PC-3 (cell line): Measurements from ENCODE around the gene REC8. TPM values are rescaled to one million over a fixed set of nuclear protein-coding genes. Genes with fewer than 3 reads are reported as not detected.
"Not testable (repeated sequence)": the region's sequence is repeated elsewhere in the genome, so short reads cannot be mapped to it uniquely, and the experiment has no call there.

ENCODE experiments used
- ATAC-seq: fragments of 200-7000 bp; cut with Tn5 transposase; 2 replicates; pipeline ENCODE4 v1.9.1; 2020; ENCODE audit warnings: mild to moderate bottlenecking, moderate library complexity
- BruUV-seq: library from RNA; stranded (reverse); fragments of 400-500 nt; replicated peaks from 2 replicates; lab custom pipeline; 2021; lab: Mats Ljungman, UMichigan
- CTCF ChIA-PET: fragments of 300-600 bp; sonication (Branson Sonifier 250); formaldehyde crosslinking; loops from one replicate; lab custom pipeline; 2022; ENCODE audit warnings: antibody characterized with exemption; lab: Charles Lee
- POLR2A ChIA-PET: fragments of 300-600 bp; sonication (Branson Sonifier 250); formaldehyde crosslinking; loops from one replicate; lab custom pipeline; 2022; ENCODE audit warnings: antibody characterized with exemption; ENCODE audit not compliant: unreplicated experiment; lab: Charles Lee
- DNase-seq: peaks from one replicate; pipeline ENCODE4 v3.0.0-alpha.2; 2015
- H2AFZ ChIP-seq: fragments of 300-600 bp; sonication (generic); 2 replicates; pipeline ENCODE4 v1.6.0; 2016; ENCODE audit warnings: antibody characterized with exemption, low read length
- H3F3A ChIP-seq: fragments of 300-600 bp; sonication (generic); one replicate; pipeline ENCODE4 v1.6.0; 2017; ENCODE audit warnings: antibody characterized with exemption, low read length, control low read depth, mild to moderate bottlenecking; ENCODE audit not compliant: unreplicated experiment
- H3K27ac ChIP-seq: fragments of 300-600 bp; sonication (generic); 2 replicates; pipeline ENCODE4 v1.5.1; 2016; ENCODE audit warnings: mild to moderate bottlenecking, low read length
- H3K27me3 ChIP-seq: fragments of 300-600 bp; sonication (generic); 2 replicates; pipeline ENCODE4 v1.6.1; 2016; ENCODE audit warnings: low read length, mixed read lengths
- H3K36me3 ChIP-seq: fragments of 300-600 bp; sonication (generic); 2 replicates; pipeline ENCODE4 v1.6.1; 2016; ENCODE audit warnings: low read depth, mixed run types, low read length, mixed read lengths
- H3K4me1 ChIP-seq: fragments of 300-600 bp; sonication (generic); 2 replicates; pipeline ENCODE4 v1.5.1; 2016; ENCODE audit warnings: low read length; ENCODE audit not compliant: insufficient read depth
- H3K4me2 ChIP-seq: fragments of 300-600 bp; sonication (generic); 2 replicates; pipeline ENCODE4 v1.6.0; 2016; ENCODE audit warnings: low read length
- H3K4me3 ChIP-seq: fragments of 300-600 bp; sonication (generic); 2 replicates; pipeline ENCODE4 v1.5.1; 2016; ENCODE audit warnings: mild to moderate bottlenecking, low read length, mixed read lengths
- H3K79me2 ChIP-seq: fragments of 300-600 bp; sonication (generic); 2 replicates; pipeline ENCODE4 v1.6.1; 2017; ENCODE audit warnings: low read length, mixed read lengths
- H3K9ac ChIP-seq: fragments of 300-600 bp; sonication (generic); 2 replicates; pipeline ENCODE4 v1.6.0; 2016; ENCODE audit warnings: mild to moderate bottlenecking, low read length
- H3K9me2 ChIP-seq: fragments of 300-600 bp; sonication (generic); replicated peaks from 2 replicates; pipeline ENCODE4 v1.6.1; 2016; ENCODE audit warnings: mixed run types, low read length, mixed read lengths
- H3K9me3 ChIP-seq: fragments of 300-600 bp; sonication (generic); 2 replicates; pipeline ENCODE4 v1.6.1; 2016; ENCODE audit warnings: low read length, mixed read lengths
- H4K20me1 ChIP-seq: fragments of 300-600 bp; sonication (generic); 2 replicates; pipeline ENCODE4 v1.6.1; 2016; ENCODE audit warnings: low read length, mixed read lengths
- EZH2 ChIP-seq: fragments of 300-600 bp; sonication (generic); IDR thresholded peaks from one replicate; pipeline ENCODE4 v1.6.1; 2017; ENCODE audit warnings: antibody characterized with exemption, mild to moderate bottlenecking, low read length; ENCODE audit not compliant: unreplicated experiment
- EZH2phosphoT487 ChIP-seq: fragments of 300-600 bp; sonication (generic); IDR thresholded peaks from 2 replicates; pipeline ENCODE4 v1.6.1; 2018; ENCODE audit warnings: mild to moderate bottlenecking, antibody characterized with exemption, low read length, borderline replicate concordance
- intact Hi-C: fragments of 100-400 bp; cut with micrococcal nuclease; formaldehyde crosslinking; loops from 2 replicates; pipeline ENCODE4 v1.9.0; 2023
- total RNA-seq: library from RNA; depleted of rRNA; stranded (reverse); fragments of >200 nt; gene quantifications from 2 replicates; pipeline ENCODE4 v1.2.3, GENCODE V29; 2014
- TF ChIP-seq, protein P1 (sequence below): fragments of 300-600 bp; sonication (generic); conservative IDR thresholded peaks from 2 replicates; pipeline ENCODE4 v1.5.1; 2017; ENCODE audit warnings: antibody characterized with exemption, low read depth, mild to moderate bottlenecking, low read length

Gene REC8
- total RNA-seq, 1 experiment from 2014 or later, result 1.9 TPM

DNA sequence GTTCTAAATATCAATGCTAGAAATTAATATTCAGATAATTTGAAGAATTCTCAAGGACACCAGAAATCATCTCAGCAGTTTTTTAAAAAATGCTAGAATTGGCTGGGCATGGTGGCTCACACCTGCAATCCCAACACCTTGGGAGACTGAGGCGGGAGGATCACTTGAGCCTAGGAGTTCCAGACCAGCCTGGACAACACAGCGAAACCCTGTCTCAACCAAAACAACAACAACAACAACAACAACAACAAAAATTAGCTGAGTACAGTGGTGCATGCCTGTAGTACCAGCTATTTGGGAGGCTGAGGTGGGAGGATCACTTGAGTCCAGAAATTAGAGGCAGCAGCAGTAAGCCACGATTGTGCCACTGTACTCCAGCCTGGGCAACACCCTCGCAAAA lies 47.2 kb downstream of the REC8 start:
- peaks cover 37% of the 10 kb centered on the region for H3K79me2 ChIP-seq
- no peak overlapping the region for H3K4me3 ChIP-seq
- H3K27ac ChIP-seq, result no peak overlapping the region
- no peak for TF ChIP-seq EZH2
- TF ChIP-seq, protein P1, sequence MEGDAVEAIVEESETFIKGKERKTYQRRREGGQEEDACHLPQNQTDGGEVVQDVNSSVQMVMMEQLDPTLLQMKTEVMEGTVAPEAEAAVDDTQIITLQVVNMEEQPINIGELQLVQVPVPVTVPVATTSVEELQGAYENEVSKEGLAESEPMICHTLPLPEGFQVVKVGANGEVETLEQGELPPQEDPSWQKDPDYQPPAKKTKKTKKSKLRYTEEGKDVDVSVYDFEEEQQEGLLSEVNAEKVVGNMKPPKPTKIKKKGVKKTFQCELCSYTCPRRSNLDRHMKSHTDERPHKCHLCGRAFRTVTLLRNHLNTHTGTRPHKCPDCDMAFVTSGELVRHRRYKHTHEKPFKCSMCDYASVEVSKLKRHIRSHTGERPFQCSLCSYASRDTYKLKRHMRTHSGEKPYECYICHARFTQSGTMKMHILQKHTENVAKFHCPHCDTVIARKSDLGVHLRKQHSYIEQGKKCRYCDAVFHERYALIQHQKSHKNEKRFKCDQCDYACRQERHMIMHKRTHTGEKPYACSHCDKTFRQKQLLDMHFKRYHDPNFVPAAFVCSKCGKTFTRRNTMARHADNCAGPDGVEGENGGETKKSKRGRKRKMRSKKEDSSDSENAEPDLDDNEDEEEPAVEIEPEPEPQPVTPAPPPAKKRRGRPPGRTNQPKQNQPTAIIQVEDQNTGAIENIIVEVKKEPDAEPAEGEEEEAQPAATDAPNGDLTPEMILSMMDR, result no peak
- no peak for TF ChIP-seq EZH2phosphoT487
- H3F3A ChIP-seq, result peaks cover 5% of the 10 kb centered on the region
- no peak overlapping the region for H3K9ac ChIP-seq
- POLR2A ChIA-PET, result no interaction called here
- CTCF ChIA-PET, result no interaction called here
- ATAC-seq, result no peak
- H3K9me3 ChIP-seq, result no peaks in the 10 kb centered on the region
- H3K27me3 ChIP-seq, result no peaks in the 10 kb centered on the region
- intact Hi-C loops, result loop anchor here (5.0 kb wide), 1 partner anchor 78 kb away; the partner anchor contains the start of genes DHRS1 and NOP9
- no peak overlapping the region for H2AFZ ChIP-seq
- H4K20me1 ChIP-seq, result no peaks in the 10 kb centered on the region
- no peaks in the 10 kb centered on the region for H3K9me2 ChIP-seq
- H3K4me1 ChIP-seq, result peaks cover 4% of the 10 kb centered on the region; the same call in 1 of the 2 replicates
- no TSS peak for BruUV-seq
- DNase-seq, result no peak
- no peak overlapping the region for H3K4me2 ChIP-seq
- H3K36me3 ChIP-seq, result peaks cover 6% of the 10 kb centered on the region; the same call in 1 of the 2 replicates

DNA sequence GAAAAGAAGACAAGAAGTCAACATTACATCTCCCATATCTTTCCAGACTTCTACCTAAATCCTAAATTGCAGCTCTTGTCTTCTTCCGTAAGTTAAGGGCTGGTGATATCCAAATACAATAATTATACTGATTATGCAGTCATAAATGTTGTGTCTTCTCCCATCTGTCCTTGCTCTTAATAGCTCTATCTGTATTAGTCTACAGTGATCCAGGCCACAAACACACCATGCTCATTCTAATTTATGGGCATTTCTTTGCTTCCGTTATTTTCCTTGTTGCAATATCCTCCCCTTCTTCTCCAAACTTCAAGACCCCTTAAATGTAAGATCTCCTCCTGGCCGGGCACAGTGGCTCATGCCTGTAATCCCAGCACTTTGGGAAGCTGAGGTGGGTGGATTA lies 47.6 kb downstream of the REC8 start:
- no peak for TF ChIP-seq EZH2
- TF ChIP-seq, protein P1, result no peak
- no peak for TF ChIP-seq EZH2phosphoT487
- ATAC-seq (no peak), DNase-seq (no peak)
- Histone ChIP-seq H3F3A (peaks cover 5% of the 10 kb centered on the region), H4K20me1 (no peaks in the 10 kb centered on the region), H3K9me3 (no peaks in the 10 kb centered on the region), H3K27me3 (no peaks in the 10 kb centered on the region), H3K36me3 (peaks cover 6% of the 10 kb centered on the region; the same call in 1 of the 2 replicates), H3K9ac (no peak overlapping the region), H3K4me2 (no peak overlapping the region), H3K4me1 (peaks cover 5% of the 10 kb centered on the region), H3K79me2 (peaks cover 41% of the 10 kb centered on the region), H3K9me2 (no peaks in the 10 kb centered on the region), H3K27ac (no peak overlapping the region), H2AFZ (no peak overlapping the region), H3K4me3 (no peak overlapping the region)
- POLR2A ChIA-PET, result no interaction called here
- intact Hi-C loops, result loop anchor here (5.0 kb wide), 1 partner anchor 78 kb away; the partner anchor contains the start of genes DHRS1 and NOP9
- no TSS peak for BruUV-seq
- CTCF ChIA-PET, result no interaction called here

DNA sequence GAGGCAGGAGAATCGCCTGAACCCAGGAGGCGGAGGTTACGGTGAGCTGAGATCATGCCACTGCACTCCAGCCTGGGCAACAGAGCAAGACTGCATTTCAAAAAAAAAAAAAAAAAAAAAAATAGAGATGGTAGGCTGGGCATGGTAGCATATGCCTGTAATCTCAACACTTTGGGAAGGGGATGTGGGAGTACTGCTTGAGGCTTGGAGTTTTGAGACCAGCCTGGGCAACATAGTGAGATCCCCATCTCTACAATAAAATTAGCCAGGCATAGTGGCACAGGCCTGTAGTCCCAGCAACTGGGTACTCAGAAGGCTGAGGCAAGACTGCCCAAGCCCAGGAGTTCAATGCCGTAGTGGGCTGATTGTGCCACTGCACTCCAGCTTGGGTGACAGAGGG lies 51.1 kb downstream of the REC8 start:
- POLR2A ChIA-PET, ATAC-seq, H2AFZ ChIP-seq, H4K20me1 ChIP-seq, BruUV-seq, H3F3A ChIP-seq, DNase-seq, H3K27ac ChIP-seq, H3K4me3 ChIP-seq, H3K4me1 ChIP-seq, intact Hi-C loops, H3K9me3 ChIP-seq, H3K27me3 ChIP-seq, CTCF ChIA-PET, H3K9ac ChIP-seq, H3K9me2 ChIP-seq, H3K36me3 ChIP-seq, H3K4me2 ChIP-seq: not testable (repeated sequence)
- peaks cover 76% of the 10 kb centered on the region for H3K79me2 ChIP-seq
